Measurements from ENCODE around the gene MINDY4B. TPM values are rescaled to one million over a fixed set of nuclear protein-coding genes. Genes with fewer than 3 reads are reported as not detected.
"Not testable (repeated sequence)": the region's sequence is repeated elsewhere in the genome, so short reads cannot be mapped to it uniquely, and the experiment has no call there.

MINDY4B gene
- total RNA-seq, 1 donor from 2014 or later: not detected

- Histone ChIP-seq H3K36me3 (ENCODE audit: control insufficient read depth, insufficient read depth, low read length) (no peaks in the 10 kb centered on the region), H3K4me3 (ENCODE audit: low read depth, low read length) (no peak overlapping the region), H3K27me3 (ENCODE audit: control insufficient read depth, insufficient read depth, low read length) (no peaks in the 10 kb centered on the region)
- TF ChIP-seq CTCF (IDR thresholded peaks at IDR 0.05; ENCODE audit: insufficient read depth, low read length, poor library complexity, severe bottlenecking): no peak
- no peak for DNase-seq (ENCODE audit: low read depth)
These were observed 30.5 kb downstream of the MINDY4B start for GRCh38 chr3:150874666-150875219.

GRCh38 chr3:150871192-150871591, 34.0 kb downstream of the MINDY4B start:
- H3K27me3 ChIP-seq (ENCODE audit: control insufficient read depth, insufficient read depth, low read length): no peaks in the 10 kb centered on the region
- DNase-seq (ENCODE audit: low read depth): peak; percentile 19
- no peaks in the 10 kb centered on the region for H3K36me3 ChIP-seq (ENCODE audit: control insufficient read depth, insufficient read depth, low read length)
- TF ChIP-seq CTCF (IDR thresholded peaks at IDR 0.05; ENCODE audit: insufficient read depth, low read length, poor library complexity, severe bottlenecking): no peak
- no peak overlapping the region for H3K4me3 ChIP-seq (ENCODE audit: low read depth, low read length)

GRCh38 chr3:150870406-150870805, 34.8 kb downstream of the MINDY4B start:
- Histone ChIP-seq H3K36me3 (ENCODE audit: control insufficient read depth, insufficient read depth, low read length) (no peaks in the 10 kb centered on the region), H3K4me3 (ENCODE audit: low read depth, low read length) (no peak overlapping the region), H3K27me3 (ENCODE audit: control insufficient read depth, insufficient read depth, low read length) (no peaks in the 10 kb centered on the region)
- peak; percentile 41 for DNase-seq (ENCODE audit: low read depth)
- no peak for TF ChIP-seq CTCF (IDR thresholded peaks at IDR 0.05; ENCODE audit: insufficient read depth, low read length, poor library complexity, severe bottlenecking)

DNA sequence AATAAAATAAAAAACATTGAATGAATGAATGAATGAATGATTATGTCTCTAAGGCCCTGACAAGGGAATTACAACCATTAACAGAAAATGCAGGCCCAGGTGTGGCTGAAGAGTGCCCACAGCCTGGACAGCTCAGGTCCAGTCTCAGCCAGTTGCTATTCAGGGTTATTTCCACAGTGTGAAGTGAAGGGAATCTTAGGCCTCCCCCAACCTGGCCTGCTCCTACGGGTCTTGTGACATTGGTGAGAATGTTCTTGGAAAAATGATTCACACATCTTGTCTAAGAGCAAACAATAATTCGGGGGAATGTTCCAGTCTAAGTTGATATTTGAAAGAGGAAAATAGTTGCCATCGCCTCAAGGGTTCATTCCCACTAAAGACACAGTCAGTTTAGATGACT, 37.0 kb downstream of the MINDY4B start:
- H3K36me3 ChIP-seq (ENCODE audit: control insufficient read depth, insufficient read depth, low read length): no peaks in the 10 kb centered on the region
- H3K4me3 ChIP-seq (ENCODE audit: low read depth, low read length): no peak overlapping the region
- DNase-seq (ENCODE audit: low read depth): no peak
- H3K27me3 ChIP-seq (ENCODE audit: control insufficient read depth, insufficient read depth, low read length): no peaks in the 10 kb centered on the region
- TF ChIP-seq CTCF (IDR thresholded peaks at IDR 0.05; ENCODE audit: insufficient read depth, low read length, poor library complexity, severe bottlenecking): no peak

DNA sequence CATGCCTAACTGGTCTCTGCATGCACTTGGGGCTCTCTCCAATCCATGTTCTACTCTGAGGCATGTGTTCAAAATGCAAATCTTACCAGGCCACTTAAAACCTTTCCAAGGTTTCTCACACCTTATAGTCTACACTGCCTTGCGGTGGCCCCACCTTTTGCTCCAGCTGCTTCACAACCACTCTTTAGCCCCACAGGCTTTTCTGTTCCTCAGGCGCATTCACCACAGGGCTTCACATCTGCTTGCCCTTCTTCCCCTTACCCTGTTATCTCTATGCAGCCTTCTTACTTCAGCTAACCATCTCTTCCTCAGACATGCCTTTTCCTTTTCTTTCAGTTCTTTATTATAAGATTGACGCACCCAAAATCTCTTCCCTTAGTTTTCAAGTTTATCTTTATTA, 37.8 kb downstream of the MINDY4B start:
- no peak for TF ChIP-seq CTCF (IDR thresholded peaks at IDR 0.05; ENCODE audit: insufficient read depth, low read length, poor library complexity, severe bottlenecking)
- Histone ChIP-seq H3K36me3 (ENCODE audit: control insufficient read depth, insufficient read depth, low read length) (no peaks in the 10 kb centered on the region), H3K4me3 (ENCODE audit: low read depth, low read length) (no peak overlapping the region), H3K27me3 (ENCODE audit: control insufficient read depth, insufficient read depth, low read length) (no peaks in the 10 kb centered on the region)
- no peak for DNase-seq (ENCODE audit: low read depth)

GRCh38 chr3:150863921-150864320, 41.3 kb downstream of the MINDY4B start:
- DNase-seq (ENCODE audit: low read depth); H3K4me3 ChIP-seq (ENCODE audit: low read depth, low read length); H3K27me3 ChIP-seq (ENCODE audit: control insufficient read depth, insufficient read depth, low read length); H3K36me3 ChIP-seq (ENCODE audit: control insufficient read depth, insufficient read depth, low read length): not testable (repeated sequence)

Measured in kidney epithelial cell (primary cell).